ENCODE measurements around the gene FBXO11.

The FBXO11 gene

GRCh38 chr2:47782671-47783485 lies 123.4 kb downstream of the FBXO11 start, which contains the start of gene MSH6:
Gene MSH6 (plus strand): TSS chr2:47783145. CDS start chr2:47783234, 89 bp downstream.
- DNase-seq: peak; percentile 82 to 89

DNA sequence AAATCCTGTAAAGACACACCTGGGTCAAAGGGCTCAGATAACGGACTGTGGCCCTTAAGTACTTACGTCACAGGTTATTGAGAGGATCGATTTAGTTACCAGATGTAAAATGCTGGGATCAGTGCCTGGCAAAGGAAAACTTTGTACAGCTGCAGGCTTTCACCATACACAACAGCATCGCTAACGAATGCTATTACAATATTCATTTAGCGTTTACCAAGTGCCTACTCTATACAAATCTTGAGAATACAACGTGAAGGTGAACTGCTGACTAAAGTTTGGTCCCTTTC lies 124.0 kb downstream of the FBXO11 start:
- peak in 1 of 2 experiments; percentile 38 for DNase-seq

DNA sequence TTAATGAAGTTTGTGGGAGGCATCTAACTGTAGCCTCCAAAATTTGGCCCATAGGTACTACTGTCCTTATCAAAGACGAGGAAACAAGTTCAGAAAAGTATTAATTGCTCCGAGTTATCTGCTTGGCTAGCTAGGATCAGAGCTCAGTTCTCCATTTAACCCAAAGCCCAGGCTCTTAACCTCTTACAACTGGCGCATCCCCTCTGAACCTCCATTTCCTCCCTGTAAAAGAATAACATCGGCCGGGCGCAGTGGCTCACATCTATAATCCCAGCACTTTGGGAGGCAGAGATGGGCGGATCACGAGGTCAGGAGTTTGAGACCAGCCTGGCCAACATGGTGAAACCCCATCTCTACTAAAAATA lies 126.9 kb downstream of the FBXO11 start:
- DNase-seq: no peak

DNA sequence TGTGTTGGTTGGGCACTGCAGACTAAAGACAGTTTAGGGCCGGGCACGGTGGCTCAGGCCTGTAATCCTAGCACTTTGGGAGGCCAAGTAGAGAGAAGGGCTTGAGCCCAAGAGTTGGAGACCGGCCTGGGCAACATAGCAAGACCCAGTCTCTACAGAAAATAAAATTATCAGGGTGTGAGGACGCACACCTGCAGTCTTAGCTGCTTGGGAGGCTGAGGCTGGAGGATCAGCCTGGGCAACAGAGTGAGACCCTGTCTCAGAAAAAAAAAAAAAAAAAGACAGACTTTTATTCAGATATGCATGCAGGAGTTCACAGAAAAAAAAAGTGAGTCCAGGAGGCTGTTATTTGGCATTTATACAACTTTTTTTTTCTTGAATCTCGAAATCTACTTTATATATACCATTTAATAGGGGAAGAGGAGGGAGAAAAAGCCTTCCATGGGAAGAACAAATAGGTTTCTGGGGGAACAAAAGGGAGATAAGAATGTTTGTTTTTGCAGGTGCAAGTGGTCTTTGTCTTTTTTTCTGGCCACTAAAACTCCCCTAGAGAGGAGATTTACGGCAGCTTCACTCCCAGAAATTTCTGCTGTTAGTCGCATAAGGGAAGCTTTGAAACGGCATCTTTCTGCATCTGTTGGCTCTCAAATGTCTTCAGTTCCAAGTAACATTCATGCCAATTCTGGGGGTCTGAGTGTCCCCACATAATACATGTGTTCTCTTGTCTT lies 127.4 kb downstream of the FBXO11 start:
- DNase-seq: no peak

GRCh38 chr2:47777277-47777937 lies 128.9 kb downstream of the FBXO11 start:
- DNase-seq: no peak

DNA sequence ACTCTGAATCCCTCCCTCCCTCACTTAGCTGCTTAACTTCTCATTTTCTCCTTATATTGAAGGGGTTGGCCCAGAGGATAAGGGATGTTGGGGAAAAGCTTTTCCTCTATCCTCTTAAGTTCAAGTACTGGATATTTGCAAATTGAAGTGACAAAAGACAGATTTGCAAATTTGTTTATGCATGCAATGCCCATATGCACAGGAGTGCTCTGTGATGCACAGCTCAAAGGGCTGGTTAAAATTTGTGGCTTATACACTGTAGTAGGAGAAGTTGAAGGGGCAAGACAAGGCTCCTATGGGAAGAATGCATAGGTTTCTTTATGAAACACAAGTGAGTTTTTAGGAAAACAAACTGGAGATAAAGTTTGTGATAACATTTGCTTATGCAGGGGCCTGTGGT lies 131.7 kb downstream of the FBXO11 start:
- DNase-seq: no peak

GRCh38 chr2:47772343-47772742 lies 134.0 kb downstream of the FBXO11 start:
- no peak for DNase-seq

DNA sequence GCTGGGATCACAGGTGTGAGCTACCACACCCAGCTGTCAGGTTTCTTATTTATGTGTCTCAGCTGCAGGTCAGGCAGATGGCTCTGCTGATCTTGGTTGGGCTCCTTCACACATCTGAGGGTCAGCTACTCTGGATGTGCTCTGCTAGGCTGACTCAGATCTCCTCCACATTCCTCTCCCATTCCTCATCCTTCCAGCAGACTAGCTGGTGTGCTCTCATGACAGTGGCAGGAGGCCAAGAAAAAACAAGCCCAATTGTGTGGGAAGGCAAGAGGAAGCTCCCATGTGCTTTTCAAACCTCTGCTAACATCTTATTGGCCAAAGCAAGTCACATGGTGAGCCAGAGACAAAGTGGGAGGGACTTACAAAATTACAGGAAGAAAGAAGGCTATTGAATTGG lies 135.1 kb downstream of the FBXO11 start:
- peak; percentile 2 to 29 for DNase-seq

- DNase-seq: no peak
These were observed 137.0 kb downstream of the FBXO11 start for GRCh38 chr2:47769318-47769717.

- peak; percentile 26 to 36 for DNase-seq
These were observed 138.3 kb downstream of the FBXO11 start for GRCh38 chr2:47767880-47768609.

GRCh38 chr2:47767497-47767844 lies 138.8 kb downstream of the FBXO11 start:
- DNase-seq: no peak

DNA sequence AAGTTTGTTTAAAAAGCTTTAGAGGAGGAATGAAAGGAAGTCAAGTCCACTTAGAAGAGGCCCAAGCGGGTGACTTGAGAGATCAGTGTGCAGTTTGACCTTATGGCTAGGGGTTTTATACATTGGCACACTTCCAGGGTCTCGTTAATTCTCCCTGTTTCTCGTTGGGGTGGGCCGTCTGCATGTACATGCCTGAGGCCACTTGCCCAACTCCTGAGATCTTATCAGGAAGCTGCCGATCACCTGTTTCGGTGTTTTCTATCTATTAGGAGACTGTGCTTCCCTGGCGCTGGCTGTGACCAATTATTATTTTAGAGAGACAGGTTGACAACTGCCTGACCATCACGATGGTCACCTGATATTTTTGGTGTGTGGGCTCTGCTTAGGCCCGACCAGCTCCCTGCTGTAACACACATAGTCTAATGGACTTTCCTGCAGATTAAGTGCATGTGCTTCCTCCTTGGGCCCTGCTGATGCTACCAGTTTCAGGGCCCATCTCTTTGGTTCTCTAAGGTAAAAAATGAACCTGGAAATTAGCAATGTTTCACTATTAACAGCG lies 154.4 kb downstream of the FBXO11 start:
- no peak for DNase-seq

DNA sequence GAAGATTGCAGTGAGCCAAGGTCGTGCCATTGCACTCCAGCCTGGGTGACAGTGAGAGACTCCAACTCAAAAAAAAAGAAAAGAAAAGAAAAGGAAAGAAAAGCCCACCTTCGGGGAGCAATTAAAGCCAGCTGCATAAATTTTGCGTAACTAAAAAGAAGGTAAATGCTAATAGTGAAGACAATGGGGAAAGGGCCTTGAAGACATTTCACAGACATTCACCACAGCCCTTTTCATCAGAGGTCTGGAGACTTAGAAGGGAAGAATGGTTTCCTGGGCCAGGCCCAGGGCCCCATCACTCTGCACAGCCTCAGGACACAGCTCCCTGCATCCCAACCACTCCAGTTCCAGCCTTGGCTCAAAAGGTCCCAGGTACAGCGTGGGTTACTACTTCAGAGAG lies 158.4 kb downstream of the FBXO11 start:
- no peak for DNase-seq

DNA sequence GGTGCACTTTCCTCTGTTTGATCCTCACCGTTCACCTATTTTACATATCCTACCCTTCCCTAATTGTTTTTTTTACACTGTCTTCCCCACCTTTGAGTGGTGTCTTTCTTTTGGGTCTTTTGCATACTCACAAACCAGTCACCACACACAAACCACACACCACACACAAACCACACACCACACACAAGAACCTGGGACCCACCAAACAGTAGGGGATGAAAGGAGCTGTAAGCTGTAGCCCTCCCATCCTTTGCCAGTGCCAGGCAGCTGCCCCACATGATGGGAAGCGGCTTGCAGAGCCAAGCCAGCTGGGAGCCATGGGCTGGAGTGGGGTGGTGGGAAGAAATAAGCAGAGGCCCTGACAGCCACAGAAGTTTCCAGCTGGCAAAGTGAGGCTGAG lies 162.2 kb downstream of the FBXO11 start:
- no peak for DNase-seq

DNA sequence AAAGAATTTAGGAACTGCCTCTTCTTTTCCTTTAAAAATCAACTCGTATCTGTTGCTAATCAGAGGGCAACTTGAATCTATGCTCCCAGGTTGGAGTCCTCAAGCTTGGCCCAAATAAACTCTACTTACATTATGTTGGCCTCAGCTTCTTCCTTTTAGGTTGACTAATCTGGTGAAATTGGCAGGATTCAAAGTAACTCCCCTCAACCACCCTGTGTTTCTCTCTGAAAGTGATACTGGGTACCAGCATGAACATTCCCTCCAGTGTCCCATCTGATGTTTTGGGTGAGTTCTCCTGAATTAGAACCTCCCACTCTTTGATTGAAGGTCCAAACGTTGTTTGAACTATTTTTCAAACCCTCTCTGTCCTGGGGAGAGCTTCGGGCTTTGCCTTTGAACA lies 164.7 kb downstream of the FBXO11 start:
- no peak for DNase-seq

DNA sequence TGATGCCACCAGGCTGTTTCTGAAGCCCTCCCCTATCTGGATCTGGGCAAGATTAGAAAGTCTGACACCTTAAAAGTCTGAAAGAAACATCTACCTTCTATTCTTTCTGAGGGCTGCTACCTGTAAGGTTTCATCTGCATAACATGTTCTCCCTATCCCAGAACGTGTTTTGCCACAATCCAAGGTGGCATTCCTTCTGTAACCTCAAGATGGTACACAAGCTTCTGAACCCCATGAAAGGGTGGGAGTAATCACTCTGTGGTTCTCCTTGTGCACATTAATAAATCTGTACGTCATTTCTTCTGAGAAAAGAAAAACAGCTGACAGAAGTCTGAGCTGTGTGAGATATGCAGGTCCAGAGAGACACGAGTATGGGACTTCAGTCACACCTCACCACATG lies 165.2 kb downstream of the FBXO11 start:
- no peak for DNase-seq

Data from SHP77 (cell line).